ENCODE measurements around the gene SMCHD1. TPM values are rescaled to one million over a fixed set of nuclear protein-coding genes. Genes with fewer than 3 reads are reported as not detected.

Gene SMCHD1
- total RNA-seq, 4 donors from 2014 or later, result 59.8 to 96.5 (median 73.6) TPM

GRCh38 chr18:2683055-2683454 is 27.5 kb downstream of the SMCHD1 start:
- DNase-seq (ENCODE audit: low spot score in 2 of 2), result no peak
- H3K27me3 ChIP-seq, result no peaks in the 10 kb centered on the region
- peaks cover 0 to 17% (median 0%) of the 10 kb centered on the region in 4 donors for H3K4me1 ChIP-seq
- peaks cover 0 to 77% (median 2%) of the 10 kb centered on the region in 3 donors for H3K36me3 ChIP-seq
- TF ChIP-seq EP300 (IDR thresholded peaks at IDR 0.05) (no peak), CTCF (IDR thresholded peaks at IDR 0.05) (no peak), POLR2A (IDR thresholded peaks at IDR 0.05) (no peak)
- no peak overlapping the region for H3K27ac ChIP-seq
- H3K4me3 ChIP-seq, result no peak overlapping the region
- peaks cover 0 to 20% (median 5%) of the 10 kb centered on the region in 4 donors for H3K9me3 ChIP-seq

GRCh38 chr18:2686349-2686968 is 30.9 kb downstream of the SMCHD1 start:
- no peak for DNase-seq (ENCODE audit: low spot score in 2 of 2)
- peaks cover 0 to 20% (median 5%) of the 10 kb centered on the region in 4 donors for H3K9me3 ChIP-seq
- no peak for TF ChIP-seq CTCF (IDR thresholded peaks at IDR 0.05)
- TF ChIP-seq POLR2A (IDR thresholded peaks at IDR 0.05), result no peak
- no peak for TF ChIP-seq EP300 (IDR thresholded peaks at IDR 0.05)
- H3K4me1 ChIP-seq, result peaks cover 0 to 17% (median 0%) of the 10 kb centered on the region in 4 donors
- peaks cover 0 to 79% (median 2%) of the 10 kb centered on the region in 3 donors for H3K36me3 ChIP-seq
- H3K27me3 ChIP-seq, result no peaks in the 10 kb centered on the region
- no peak overlapping the region for H3K27ac ChIP-seq
- no peak overlapping the region for H3K4me3 ChIP-seq
- WGBS, 2 donors, result 98% methylated on average over 3 of the region's 3 CpGs

GRCh38 chr18:2687390-2688001 is 32.0 kb downstream of the SMCHD1 start:
- TF ChIP-seq EP300 (IDR thresholded peaks at IDR 0.05) (no peak), CTCF (IDR thresholded peaks at IDR 0.05) (no peak)
- Histone ChIP-seq H3K36me3 (peaks cover 0 to 79% (median 2%) of the 10 kb centered on the region in 3 donors), H3K4me1 (peaks cover 0 to 15% (median 0%) of the 10 kb centered on the region in 4 donors), H3K27ac (no peak overlapping the region), H3K4me3 (no peak overlapping the region), H3K9me3 (peaks cover 0 to 20% (median 5%) of the 10 kb centered on the region in 4 donors), H3K27me3 (no peaks in the 10 kb centered on the region)
- no peak for DNase-seq (ENCODE audit: low spot score in 2 of 2)
- WGBS, 2 donors, result 90 to 94% methylated on average over 3 of the region's 3 CpGs

- no peaks in the 10 kb centered on the region for H3K27me3 ChIP-seq
- H3K9me3 ChIP-seq, result peaks cover 0 to 2% (median 0%) of the 10 kb centered on the region in 4 donors
- TF ChIP-seq EP300 (IDR thresholded peaks at IDR 0.05), result no peak
- TF ChIP-seq POLR2A (IDR thresholded peaks at IDR 0.05), result no peak
- TF ChIP-seq CTCF (IDR thresholded peaks at IDR 0.05), result no peak
- peaks cover 0 to 10% (median 0%) of the 10 kb centered on the region in 4 donors for H3K4me1 ChIP-seq
- no peak overlapping the region for H3K27ac ChIP-seq
- no peak for DNase-seq (ENCODE audit: low spot score in 2 of 2)
- H3K36me3 ChIP-seq, result peaks cover 0 to 92% (median 8%) of the 10 kb centered on the region in 3 donors
- 64 to 67% methylated on average over 3 of the region's 3 CpGs for WGBS, 2 donors
- H3K4me3 ChIP-seq, result no peak overlapping the region
Observed at GRCh38 chr18:2692508-2692907, 37.0 kb downstream of the SMCHD1 start.

GRCh38 chr18:2697184-2697583 is 41.7 kb downstream of the SMCHD1 start:
- Histone ChIP-seq H3K9me3 (no peaks in the 10 kb centered on the region), H3K4me3 (no peak overlapping the region), H3K27me3 (no peaks in the 10 kb centered on the region), H3K27ac (no peak overlapping the region), H3K4me1 (peaks cover 0 to 10% (median 0%) of the 10 kb centered on the region in 4 donors), H3K36me3 (peaks cover 0 to 88% (median 8%) of the 10 kb centered on the region in 3 donors)
- WGBS, 2 donors, result 93 to 94% methylated on average over 4 of the region's 4 CpGs
- no peak for TF ChIP-seq CTCF (IDR thresholded peaks at IDR 0.05)
- no peak for TF ChIP-seq POLR2A (IDR thresholded peaks at IDR 0.05)
- no peak for TF ChIP-seq EP300 (IDR thresholded peaks at IDR 0.05)
- no peak for DNase-seq (ENCODE audit: low spot score in 2 of 2)

Data from tibial nerve (tissue), 4 donors.